ENCODE data around the gene RAVER2. TPM values are rescaled to one million over a fixed set of nuclear protein-coding genes. Genes with fewer than 3 reads are reported as not detected.

Gene RAVER2
- total RNA-seq, 1 experiment from 2014 or later, result 20.3 TPM

DNA sequence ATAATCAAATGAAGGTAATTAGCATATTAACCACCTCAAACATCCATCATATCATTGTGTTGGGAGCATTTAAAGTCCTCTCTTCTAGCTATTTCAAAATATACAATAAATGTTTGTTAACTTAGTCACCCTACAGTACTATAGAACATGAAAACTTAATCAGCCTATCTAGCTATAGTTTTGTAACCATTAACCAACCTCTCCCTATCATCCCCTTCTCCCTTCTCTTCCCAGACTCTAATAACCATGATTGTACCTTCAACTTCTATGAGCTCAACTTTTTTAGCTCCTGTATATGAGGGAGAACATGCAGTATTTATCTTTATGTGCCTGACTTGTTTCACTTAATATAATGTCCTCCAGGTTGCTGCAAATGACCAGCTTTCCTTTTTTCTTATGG is 54.0 kb downstream of the RAVER2 start:
- ATAC-seq (no peak), DNase-seq (ENCODE audit: low spot score) (no peak)
- TF ChIP-seq SMAD4 (CRISPR knock-in tag; IDR thresholded peaks at IDR 0.05) (no peak), TEAD1 (CRISPR knock-in tag; IDR thresholded peaks at IDR 0.05) (no peak), TP53 (CRISPR knock-in tag; IDR thresholded peaks at IDR 0.05) (no peak), NR3C1 (CRISPR knock-in tag; conservative IDR thresholded peaks at IDR 0.05; ENCODE audit: low read depth) (no peak), ZNF317 (CRISPR knock-in tag; IDR thresholded peaks at IDR 0.05; ENCODE audit: borderline replicate concordance, low read depth) (no peak), RELA (CRISPR knock-in tag; IDR thresholded peaks at IDR 0.05; ENCODE audit: borderline replicate concordance) (no peak)
- TF ChIP-seq, protein P1, sequence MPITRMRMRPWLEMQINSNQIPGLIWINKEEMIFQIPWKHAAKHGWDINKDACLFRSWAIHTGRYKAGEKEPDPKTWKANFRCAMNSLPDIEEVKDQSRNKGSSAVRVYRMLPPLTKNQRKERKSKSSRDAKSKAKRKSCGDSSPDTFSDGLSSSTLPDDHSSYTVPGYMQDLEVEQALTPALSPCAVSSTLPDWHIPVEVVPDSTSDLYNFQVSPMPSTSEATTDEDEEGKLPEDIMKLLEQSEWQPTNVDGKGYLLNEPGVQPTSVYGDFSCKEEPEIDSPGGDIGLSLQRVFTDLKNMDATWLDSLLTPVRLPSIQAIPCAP (CRISPR knock-in tag; IDR thresholded peaks at IDR 0.05), result no peak
- TF ChIP-seq, protein P2, sequence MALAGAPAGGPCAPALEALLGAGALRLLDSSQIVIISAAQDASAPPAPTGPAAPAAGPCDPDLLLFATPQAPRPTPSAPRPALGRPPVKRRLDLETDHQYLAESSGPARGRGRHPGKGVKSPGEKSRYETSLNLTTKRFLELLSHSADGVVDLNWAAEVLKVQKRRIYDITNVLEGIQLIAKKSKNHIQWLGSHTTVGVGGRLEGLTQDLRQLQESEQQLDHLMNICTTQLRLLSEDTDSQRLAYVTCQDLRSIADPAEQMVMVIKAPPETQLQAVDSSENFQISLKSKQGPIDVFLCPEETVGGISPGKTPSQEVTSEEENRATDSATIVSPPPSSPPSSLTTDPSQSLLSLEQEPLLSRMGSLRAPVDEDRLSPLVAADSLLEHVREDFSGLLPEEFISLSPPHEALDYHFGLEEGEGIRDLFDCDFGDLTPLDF (CRISPR knock-in tag; IDR thresholded peaks at IDR 0.05), result no peak
- TF ChIP-seq, protein P3, sequence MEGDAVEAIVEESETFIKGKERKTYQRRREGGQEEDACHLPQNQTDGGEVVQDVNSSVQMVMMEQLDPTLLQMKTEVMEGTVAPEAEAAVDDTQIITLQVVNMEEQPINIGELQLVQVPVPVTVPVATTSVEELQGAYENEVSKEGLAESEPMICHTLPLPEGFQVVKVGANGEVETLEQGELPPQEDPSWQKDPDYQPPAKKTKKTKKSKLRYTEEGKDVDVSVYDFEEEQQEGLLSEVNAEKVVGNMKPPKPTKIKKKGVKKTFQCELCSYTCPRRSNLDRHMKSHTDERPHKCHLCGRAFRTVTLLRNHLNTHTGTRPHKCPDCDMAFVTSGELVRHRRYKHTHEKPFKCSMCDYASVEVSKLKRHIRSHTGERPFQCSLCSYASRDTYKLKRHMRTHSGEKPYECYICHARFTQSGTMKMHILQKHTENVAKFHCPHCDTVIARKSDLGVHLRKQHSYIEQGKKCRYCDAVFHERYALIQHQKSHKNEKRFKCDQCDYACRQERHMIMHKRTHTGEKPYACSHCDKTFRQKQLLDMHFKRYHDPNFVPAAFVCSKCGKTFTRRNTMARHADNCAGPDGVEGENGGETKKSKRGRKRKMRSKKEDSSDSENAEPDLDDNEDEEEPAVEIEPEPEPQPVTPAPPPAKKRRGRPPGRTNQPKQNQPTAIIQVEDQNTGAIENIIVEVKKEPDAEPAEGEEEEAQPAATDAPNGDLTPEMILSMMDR (IDR thresholded peaks at IDR 0.05), result no peak
- TF ChIP-seq, protein P4, sequence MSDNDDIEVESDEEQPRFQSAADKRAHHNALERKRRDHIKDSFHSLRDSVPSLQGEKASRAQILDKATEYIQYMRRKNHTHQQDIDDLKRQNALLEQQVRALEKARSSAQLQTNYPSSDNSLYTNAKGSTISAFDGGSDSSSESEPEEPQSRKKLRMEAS (CRISPR knock-in tag; IDR thresholded peaks at IDR 0.05), result no peak
- CTCF ChIA-PET, result no interaction called here
- Mint-ChIP-seq H3K36me3 (peaks cover 1% of the 10 kb centered on the region), H3K4me1 (peaks cover 10% of the 10 kb centered on the region), H3K4me3 (no peak overlapping the region), H3K27me3 (ENCODE audit: low read depth) (no peaks in the 10 kb centered on the region), H3K9me3 (peaks cover 6% of the 10 kb centered on the region), H3K27ac (no peak overlapping the region)
- POLR2A ChIA-PET, result interaction anchor here (0.6 kb wide), 1 partner anchor 113 kb away, joined by 4 read pairs; no protein-coding TSS in a partner anchor

DNA sequence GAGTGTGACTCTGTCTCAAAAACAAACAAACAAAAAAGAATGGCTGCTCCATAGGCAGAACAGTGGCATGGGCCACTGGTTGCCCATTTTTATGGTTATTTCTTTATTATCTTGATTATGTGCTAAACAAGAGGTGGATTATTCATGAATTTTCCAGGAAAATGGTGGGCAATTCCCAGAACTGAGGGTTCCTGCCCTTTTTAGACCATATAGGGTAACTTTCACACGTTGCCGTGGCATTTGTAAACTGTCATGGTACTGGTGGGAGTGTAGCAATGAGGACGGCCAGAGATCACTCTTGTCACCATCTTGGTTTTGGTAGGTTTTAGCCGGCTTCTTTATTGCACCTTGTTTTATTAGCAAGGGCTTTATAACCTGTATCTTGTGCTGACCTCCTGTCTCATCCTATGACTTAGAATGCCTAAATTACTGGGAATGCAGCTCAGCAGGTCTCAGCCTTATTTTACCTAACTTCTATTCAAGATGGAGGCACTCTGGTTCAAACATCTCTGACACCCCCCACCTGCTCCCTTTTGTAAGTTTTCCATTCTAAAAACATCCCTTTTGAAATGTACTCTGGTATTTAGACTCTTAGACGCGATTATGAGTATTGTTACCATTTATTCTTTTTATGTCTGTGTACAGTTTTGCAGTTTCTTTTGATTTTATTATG is 57.1 kb downstream of the RAVER2 start:
- no peak for ATAC-seq
- no peak overlapping the region for H3K27ac Mint-ChIP-seq
- H3K4me1 Mint-ChIP-seq, result peaks cover 12% of the 10 kb centered on the region
- DNase-seq (ENCODE audit: low spot score), result no peak
- CTCF ChIA-PET, result no interaction called here
- peaks cover 4% of the 10 kb centered on the region; the same call in 1 of the 2 replicates for H3K36me3 Mint-ChIP-seq
- POLR2A ChIA-PET, result no interaction called here
- no peak overlapping the region for H3K4me3 Mint-ChIP-seq
- no peaks in the 10 kb centered on the region for H3K27me3 Mint-ChIP-seq (ENCODE audit: low read depth)
- no peak for TF ChIP-seq NR2C2 (CRISPR knock-in tag; IDR thresholded peaks at IDR 0.05)
- TF ChIP-seq ZNF219 (CRISPR knock-in tag; IDR thresholded peaks at IDR 0.05; ENCODE audit: borderline replicate concordance), result no peak
- TF ChIP-seq ETV6 (CRISPR knock-in tag; IDR thresholded peaks at IDR 0.05), result no peak
- TF ChIP-seq, protein P5, sequence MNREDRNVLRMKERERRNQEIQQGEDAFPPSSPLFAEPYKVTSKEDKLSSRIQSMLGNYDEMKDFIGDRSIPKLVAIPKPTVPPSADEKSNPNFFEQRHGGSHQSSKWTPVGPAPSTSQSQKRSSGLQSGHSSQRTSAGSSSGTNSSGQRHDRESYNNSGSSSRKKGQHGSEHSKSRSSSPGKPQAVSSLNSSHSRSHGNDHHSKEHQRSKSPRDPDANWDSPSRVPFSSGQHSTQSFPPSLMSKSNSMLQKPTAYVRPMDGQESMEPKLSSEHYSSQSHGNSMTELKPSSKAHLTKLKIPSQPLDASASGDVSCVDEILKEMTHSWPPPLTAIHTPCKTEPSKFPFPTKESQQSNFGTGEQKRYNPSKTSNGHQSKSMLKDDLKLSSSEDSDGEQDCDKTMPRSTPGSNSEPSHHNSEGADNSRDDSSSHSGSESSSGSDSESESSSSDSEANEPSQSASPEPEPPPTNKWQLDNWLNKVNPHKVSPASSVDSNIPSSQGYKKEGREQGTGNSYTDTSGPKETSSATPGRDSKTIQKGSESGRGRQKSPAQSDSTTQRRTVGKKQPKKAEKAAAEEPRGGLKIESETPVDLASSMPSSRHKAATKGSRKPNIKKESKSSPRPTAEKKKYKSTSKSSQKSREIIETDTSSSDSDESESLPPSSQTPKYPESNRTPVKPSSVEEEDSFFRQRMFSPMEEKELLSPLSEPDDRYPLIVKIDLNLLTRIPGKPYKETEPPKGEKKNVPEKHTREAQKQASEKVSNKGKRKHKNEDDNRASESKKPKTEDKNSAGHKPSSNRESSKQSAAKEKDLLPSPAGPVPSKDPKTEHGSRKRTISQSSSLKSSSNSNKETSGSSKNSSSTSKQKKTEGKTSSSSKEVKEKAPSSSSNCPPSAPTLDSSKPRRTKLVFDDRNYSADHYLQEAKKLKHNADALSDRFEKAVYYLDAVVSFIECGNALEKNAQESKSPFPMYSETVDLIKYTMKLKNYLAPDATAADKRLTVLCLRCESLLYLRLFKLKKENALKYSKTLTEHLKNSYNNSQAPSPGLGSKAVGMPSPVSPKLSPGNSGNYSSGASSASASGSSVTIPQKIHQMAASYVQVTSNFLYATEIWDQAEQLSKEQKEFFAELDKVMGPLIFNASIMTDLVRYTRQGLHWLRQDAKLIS (CRISPR knock-in tag; IDR thresholded peaks at IDR 0.05; ENCODE audit: borderline replicate concordance), result no peak
- TF ChIP-seq TEAD1 (CRISPR knock-in tag; IDR thresholded peaks at IDR 0.05), result no peak
- TF ChIP-seq, protein P6, sequence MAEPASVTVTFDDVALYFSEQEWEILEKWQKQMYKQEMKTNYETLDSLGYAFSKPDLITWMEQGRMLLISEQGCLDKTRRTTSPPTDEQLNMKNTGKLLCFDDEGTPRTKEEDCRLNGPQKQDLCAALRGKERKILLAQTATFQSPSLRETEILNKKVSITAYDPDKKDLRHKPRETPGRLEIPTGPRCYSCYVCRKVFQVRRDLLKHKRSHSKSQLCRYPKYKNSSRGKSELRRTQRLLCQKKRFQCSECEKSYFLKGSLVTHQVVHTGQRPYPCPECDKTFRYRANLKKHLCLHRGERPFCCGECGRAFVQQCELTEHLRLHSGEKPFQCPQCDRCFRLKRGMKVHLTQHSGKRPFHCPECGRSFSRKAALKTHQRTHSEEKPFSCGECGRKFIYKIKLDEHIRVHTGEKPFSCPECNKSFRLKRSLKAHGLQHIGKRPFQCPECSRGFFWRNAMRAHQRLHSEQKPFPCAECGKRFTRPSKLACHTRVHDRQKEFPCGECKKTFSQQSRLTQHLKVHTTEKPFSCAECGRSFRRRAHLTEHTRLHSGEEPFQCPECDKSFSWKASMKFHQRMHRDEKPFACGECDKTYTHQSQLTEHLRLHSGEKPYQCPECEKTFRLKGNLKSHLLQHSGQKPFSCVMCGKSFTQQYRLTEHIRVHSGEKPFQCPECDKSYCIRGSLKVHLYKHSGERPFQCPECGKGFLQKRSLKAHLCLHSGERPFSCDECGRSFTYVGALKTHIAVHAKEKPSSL (CRISPR knock-in tag; conservative IDR thresholded peaks at IDR 0.05), result no peak
- TF ChIP-seq TCF7 (CRISPR knock-in tag; IDR thresholded peaks at IDR 0.05; ENCODE audit: low read depth), result no peak
- TF ChIP-seq JAZF1 (CRISPR knock-in tag; IDR thresholded peaks at IDR 0.05), result no peak
- TF ChIP-seq ZNF121 (CRISPR knock-in tag; IDR thresholded peaks at IDR 0.05), result no peak
- TF ChIP-seq, protein P7, sequence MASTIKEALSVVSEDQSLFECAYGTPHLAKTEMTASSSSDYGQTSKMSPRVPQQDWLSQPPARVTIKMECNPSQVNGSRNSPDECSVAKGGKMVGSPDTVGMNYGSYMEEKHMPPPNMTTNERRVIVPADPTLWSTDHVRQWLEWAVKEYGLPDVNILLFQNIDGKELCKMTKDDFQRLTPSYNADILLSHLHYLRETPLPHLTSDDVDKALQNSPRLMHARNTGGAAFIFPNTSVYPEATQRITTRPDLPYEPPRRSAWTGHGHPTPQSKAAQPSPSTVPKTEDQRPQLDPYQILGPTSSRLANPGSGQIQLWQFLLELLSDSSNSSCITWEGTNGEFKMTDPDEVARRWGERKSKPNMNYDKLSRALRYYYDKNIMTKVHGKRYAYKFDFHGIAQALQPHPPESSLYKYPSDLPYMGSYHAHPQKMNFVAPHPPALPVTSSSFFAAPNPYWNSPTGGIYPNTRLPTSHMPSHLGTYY (CRISPR knock-in tag; IDR thresholded peaks at IDR 0.05), result no peak
- no peak for TF ChIP-seq SMAD3 (CRISPR knock-in tag; IDR thresholded peaks at IDR 0.05; ENCODE audit: borderline replicate concordance)
- TF ChIP-seq ZNF232 (CRISPR knock-in tag; IDR thresholded peaks at IDR 0.05), result no peak
- TF ChIP-seq NFATC4 (CRISPR knock-in tag; IDR thresholded peaks at IDR 0.05), result no peak
- TF ChIP-seq FOXJ3 (CRISPR knock-in tag; IDR thresholded peaks at IDR 0.05; ENCODE audit: borderline replicate concordance), result no peak
- TF ChIP-seq SOX15 (CRISPR knock-in tag; IDR thresholded peaks at IDR 0.05), result no peak
- no peak for TF ChIP-seq IRF2 (CRISPR knock-in tag; IDR thresholded peaks at IDR 0.05; ENCODE audit: borderline replicate concordance, low read depth)
- H3K9me3 Mint-ChIP-seq, result peaks cover 5% of the 10 kb centered on the region; the same call in 1 of the 2 replicates
